ENCODE data around the gene ARSA.
"Not testable (repeated sequence)": the region's sequence is repeated elsewhere in the genome, so short reads cannot be mapped to it uniquely, and the experiment has no call there.

Gene ARSA

GRCh38 chr22:50627642-50628542 is at the start of gene ARSA:
Gene ARSA, minus strand, starts transcription at chr22:50628152. Its CDS starts 373 bp downstream, at chr22:50627779.
- peak; percentile 43 to 59 (median 54) for DNase-seq (ENCODE audit: low read depth in 3 of 3, low spot score in 1 of 3)

DNA sequence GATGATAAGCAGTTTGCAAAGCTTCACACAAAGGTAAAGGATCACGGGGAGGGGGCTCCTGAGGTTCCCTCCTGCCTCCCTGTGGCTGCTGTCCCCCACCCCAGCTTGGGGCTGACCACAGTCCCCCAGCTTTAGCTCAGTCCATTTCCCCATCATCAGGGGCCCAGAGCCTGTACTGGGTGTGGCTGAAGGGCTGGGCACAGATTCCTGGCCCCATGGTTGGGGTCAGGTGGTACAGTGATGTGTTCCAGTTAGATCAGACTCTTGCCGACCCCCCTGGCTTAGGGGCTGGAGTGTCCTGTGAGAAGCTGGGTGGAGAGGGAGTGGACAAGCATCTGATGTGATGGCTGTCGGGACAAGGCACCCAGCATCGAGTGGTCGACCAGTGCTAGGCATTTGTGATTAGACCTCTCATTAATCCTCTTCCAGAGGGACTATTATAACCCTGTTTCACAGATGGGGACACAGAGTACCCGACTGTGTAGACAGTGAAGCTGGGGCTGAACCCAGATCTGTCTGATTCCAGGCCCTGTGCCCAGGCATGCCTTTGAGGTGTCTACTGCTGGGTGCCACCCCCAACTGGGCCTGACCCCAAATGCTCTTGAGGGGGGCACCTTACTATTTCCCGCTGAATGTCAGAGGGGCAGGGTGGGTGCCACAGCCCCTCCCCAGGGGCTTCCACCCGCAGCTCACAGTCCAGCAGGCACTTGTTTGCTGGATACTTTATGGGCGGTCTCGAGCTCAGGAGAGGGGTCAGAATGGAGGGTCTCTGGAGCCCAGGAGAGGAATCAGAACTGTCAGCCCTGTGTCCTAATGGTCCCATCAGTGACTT is 48.9 kb upstream of the ARSA start:
- no peak for DNase-seq (ENCODE audit: low read depth in 3 of 3, low spot score in 1 of 3)

DNA sequence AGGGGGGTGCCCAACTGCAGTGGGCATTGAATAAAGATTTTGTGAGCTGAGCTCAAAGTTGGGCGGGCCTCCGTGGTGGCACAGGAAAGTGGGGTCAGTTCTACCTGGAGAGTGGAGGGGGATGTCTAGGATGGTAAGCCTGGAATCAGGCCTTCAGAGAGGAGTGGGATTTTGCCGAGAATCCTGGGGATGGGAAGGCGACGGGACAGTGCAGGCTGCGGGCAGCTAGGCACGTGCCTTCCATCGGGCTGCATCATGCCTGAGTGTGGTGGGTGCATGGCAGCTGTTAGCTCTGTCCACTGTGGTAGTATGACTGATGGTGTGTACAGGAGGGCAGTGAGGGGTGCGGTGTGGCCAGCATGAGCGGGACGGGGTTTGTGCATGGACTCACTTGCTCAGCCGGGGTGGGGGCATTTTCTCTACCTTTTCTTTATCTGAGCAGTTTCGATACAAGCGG is 48.3 kb upstream of the ARSA start:
- DNase-seq (ENCODE audit: low read depth in 3 of 3, low spot score in 1 of 3): no peak

DNA sequence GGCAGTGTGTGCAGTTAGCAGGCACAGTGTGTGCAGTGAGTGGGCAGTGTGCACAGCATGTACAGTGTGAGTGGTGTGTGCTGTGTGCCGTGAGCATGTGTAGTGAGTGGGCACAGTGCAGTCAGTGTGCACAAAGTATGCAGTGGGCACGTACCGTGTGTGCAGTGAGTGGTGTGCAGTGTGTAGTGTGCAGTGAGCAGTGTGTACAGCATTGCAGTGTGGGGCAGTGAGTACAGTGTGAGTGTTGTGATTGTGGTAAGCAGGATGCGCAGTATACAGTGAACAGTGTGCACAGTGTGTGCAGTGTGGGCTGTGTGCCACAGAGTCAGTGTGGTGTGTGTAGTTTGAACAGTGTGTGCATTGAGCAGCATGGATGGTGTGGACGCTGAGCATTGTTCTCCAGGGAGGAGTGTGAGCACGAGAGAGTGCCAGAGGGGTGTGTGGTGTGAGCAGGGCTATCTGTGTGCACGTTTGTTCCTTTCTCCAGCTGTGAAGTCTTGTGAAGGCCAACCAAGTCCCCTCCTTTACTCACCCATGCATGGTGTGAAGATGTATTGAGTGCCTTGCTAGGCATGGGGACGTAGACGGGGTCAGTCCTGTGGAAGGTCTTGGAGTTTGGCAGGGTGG is 47.7 kb upstream of the ARSA start:
- no peak for DNase-seq (ENCODE audit: low read depth in 3 of 3, low spot score in 1 of 3)

GRCh38 chr22:50674606-50675552 is 46.9 kb upstream of the ARSA start:
- no peak for DNase-seq (ENCODE audit: low read depth in 3 of 3, low spot score in 1 of 3)

DNA sequence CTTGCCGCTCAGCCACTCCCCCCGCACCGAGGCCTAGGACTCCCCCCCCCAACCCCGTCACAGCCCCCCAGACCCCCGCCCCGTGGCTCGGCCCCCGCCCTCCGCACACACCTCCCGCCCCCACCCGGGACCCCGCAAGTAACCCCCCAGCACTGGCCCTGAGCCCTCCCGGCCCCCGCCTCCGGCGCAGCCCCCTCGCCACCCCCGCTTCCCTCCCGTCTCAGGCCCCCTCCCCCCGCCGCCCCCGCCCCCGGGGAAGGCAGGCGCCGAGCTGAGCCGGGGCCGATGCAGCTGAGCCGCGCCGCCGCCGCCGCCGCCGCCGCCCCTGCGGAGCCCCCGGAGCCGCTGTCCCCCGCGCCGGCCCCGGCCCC is 46.2 kb upstream of the ARSA start:
- DNase-seq (ENCODE audit: low read depth in 3 of 3, low spot score in 1 of 3): no peak

GRCh38 chr22:50673231-50674129 is 45.5 kb upstream of the ARSA start:
- no peak for DNase-seq (ENCODE audit: low read depth in 3 of 3, low spot score in 1 of 3)

DNA sequence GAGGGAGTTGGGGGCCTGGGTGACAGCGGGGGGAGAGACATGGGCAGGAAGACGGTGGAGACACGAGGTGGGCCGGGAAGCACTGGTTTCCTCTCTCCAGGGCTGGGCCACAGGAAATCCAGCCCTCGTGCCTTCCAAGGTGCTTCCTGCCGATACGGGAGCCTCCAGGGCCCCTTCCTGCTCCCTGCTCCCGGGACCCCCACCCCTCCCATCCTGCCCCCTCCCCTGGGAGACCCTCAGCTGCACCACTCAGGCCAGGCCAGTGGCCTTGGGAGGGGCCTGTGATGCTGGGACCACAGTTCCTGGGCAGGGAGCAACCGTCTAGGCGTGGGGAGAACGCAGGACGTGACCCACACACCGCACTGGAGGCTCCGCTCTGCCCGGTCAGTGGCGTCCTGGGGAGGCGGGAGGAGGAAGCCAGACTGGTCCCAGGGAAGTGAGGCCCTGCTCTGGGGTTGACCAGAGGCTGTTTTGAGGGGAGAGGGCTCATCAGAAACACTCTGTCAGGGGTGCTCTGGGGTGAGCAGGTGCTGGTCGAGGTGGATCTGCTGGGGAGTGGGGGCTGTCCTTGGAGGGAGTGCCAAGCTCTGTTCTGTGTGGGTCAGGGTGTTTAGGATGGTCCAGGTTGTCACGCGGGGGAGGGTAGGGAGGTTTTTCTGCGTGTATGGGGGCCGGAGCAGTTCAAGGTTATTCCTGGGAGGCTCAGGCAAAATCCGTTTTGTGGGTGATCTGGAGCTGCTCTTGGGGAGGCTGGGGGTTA is 44.7 kb upstream of the ARSA start, which contains the start of gene SHANK3:
TSS of gene SHANK3 (plus strand) at position 353 of the 760 bp plus-strand sequence.
- DNase-seq (ENCODE audit: low read depth in 3 of 3, low spot score in 1 of 3): no peak

DNA sequence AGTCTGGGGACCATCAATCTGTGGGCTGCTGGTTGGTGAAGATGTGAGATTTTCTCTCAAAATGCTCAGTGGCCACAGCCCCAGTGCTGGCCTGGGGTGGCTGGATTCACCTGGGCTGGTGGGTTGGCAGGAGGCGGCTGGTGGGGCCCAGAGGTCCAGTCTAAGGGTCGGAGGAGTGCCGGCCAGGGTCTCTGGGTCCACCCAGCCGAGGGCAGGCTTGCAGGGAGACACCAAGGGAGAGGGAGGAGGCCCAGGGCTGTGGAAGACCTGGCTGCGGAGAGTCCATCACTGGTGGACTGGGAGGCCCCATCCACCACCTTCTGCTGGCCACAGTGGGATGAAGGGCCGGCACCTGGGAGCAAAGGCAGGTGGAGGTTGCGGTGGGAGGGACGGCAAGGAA is 44.1 kb upstream of the ARSA start:
- no peak for DNase-seq (ENCODE audit: low read depth in 3 of 3, low spot score in 1 of 3)

- no peak for DNase-seq (ENCODE audit: low read depth in 3 of 3, low spot score in 1 of 3)
Observed at GRCh38 chr22:50671641-50672040, 43.7 kb upstream of the ARSA start.

GRCh38 chr22:50670914-50671538 is 43.1 kb upstream of the ARSA start:
- no peak for DNase-seq (ENCODE audit: low read depth in 3 of 3, low spot score in 1 of 3)

DNA sequence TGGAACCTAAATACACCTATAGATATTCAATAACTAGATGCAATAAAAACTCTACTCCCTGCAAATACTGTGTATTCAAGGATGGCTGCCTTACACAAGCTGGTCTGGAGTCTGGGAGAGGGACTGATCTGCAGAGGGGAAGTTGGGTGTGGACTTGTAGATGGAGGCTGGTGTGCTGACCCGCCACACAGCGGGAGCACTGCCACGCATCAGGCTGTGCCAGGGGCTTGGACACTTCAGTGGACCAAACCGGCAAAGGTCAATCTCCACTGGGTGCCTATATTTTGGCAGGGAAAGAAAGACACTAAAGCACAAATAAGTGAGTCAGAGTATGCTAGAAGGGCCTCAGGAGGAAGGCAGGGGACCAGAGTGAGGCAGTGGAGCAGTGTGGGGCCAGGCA is 42.6 kb upstream of the ARSA start:
- DNase-seq (ENCODE audit: low read depth in 3 of 3, low spot score in 1 of 3): no peak

DNA sequence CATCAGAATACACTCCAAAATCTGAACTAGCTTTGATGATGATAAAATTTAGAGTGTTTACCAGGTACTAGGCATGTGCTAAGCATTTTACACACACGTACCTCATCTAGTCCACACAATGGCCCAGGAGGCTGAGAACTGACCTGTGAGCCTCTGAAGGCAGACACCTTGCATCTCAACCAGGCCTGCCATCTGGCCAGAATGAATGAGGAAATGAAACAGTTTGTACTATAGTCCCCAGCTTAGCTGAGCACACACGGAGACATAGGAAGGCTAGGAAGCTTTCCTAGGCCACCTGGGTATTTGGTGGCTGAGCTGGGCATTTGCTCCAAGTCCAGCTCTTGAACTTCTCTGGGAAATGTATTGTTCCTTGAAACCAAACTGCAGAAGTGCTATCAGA is 37.8 kb upstream of the ARSA start:
- no peak for DNase-seq (ENCODE audit: low read depth in 3 of 3, low spot score in 1 of 3)

DNA sequence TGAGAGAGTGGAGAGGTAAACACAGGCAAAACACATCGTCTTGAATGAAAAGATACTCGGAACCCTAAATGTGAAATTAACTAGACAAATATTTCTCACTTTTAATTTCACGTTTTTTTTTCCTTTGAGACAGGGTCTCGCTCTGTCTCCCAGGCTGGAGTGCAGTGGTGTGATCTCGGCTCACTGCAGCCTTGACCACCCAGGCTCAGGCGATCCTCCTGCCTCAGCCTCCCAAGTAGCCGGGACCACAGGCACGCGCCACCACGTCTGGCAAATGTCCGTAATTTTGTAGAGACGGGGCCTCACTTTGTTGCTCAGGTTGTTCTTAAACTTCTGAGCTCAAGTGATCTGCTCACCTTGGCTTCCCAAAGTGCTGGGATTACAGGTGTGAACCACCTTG is 37.3 kb upstream of the ARSA start:
- DNase-seq (ENCODE audit: low read depth in 3 of 3, low spot score in 1 of 3): no peak

GRCh38 chr22:50660306-50660705 is 32.4 kb upstream of the ARSA start:
- no peak for DNase-seq (ENCODE audit: low read depth in 3 of 3, low spot score in 1 of 3)

GRCh38 chr22:50659711-50660110 is 31.8 kb upstream of the ARSA start:
- DNase-seq (ENCODE audit: low read depth in 3 of 3, low spot score in 1 of 3): not testable (repeated sequence)

GRCh38 chr22:50657925-50658324 is 30.0 kb upstream of the ARSA start:
- DNase-seq (ENCODE audit: low read depth in 3 of 3, low spot score in 1 of 3): no peak

Measured in stimulated activated CD4-positive, alpha-beta T cell treated with anti-CD3 and anti-CD28 coated beads, TNF-alpha, amount 100 ng/mL, for 1 hour (primary cell).